Lower leg skin (tissue), 4 donors: ENCODE measurements around the gene PALLD. TPM values are rescaled to one million over a fixed set of nuclear protein-coding genes. Genes with fewer than 3 reads are reported as not detected.

Source experiments
- DNase-seq, 2 donors: peaks; one replicate each; pipeline ENCODE4 v3.0.0-alpha.2; 2019; ENCODE audit warnings: low spot score in 2 of 2
- H3K4me3 ChIP-seq: fragments of 200-600 bp; sonication (generic); 2 replicates; pipeline ENCODE4 v1.5.1; 2017; ENCODE audit warnings: mild to moderate bottlenecking, low read depth; ENCODE audit not compliant: poor library complexity, severe bottlenecking
- CTCF ChIP-seq, 3 donors: fragments of 450-650 bp; IDR thresholded peaks; one replicate each; pipeline ENCODE4 v1.5.1; 2016; ENCODE audit warnings: antibody characterized with exemption in 3 of 3, mild to moderate bottlenecking in 3 of 3, moderate library complexity in 2 of 3
- POLR2A ChIP-seq, 2 donors: fragments of 450-650 bp; IDR thresholded peaks; one replicate each; pipeline ENCODE4 v1.6.1; 2016 to 2017; ENCODE audit warnings: antibody characterized with exemption in 2 of 2, mild to moderate bottlenecking in 1 of 2, moderate library complexity in 1 of 2
- WGBS, 2 donors: methylation state at CpG; one replicate each; pipeline ENCODE4 v1.1.5; 2018; 5-methylcytosine and 5-hydroxymethylcytosine counted together
- intact Hi-C: fragments of 100-400 bp; cut with DNase I; formaldehyde crosslinking; loops from one replicate; pipeline ENCODE4 v1.15.0; 2023; ENCODE audit warnings: low total_unique reads
- total RNA-seq, 4 donors: library from RNA; depleted of rRNA; stranded (reverse); fragments of >200 nt; gene quantifications; one replicate each; pipeline ENCODE4 v1.1.0, GENCODE V29; 2016

Gene PALLD
- total RNA-seq, 4 donors from 2014 or later = 46.1 to 103 (median 77.6) TPM

GRCh38 chr4:168651864-168652263 lies 155.0 kb downstream of the PALLD start:
- no peak for DNase-seq
- intact Hi-C loops = no loop called here
- 95 to 96% methylated on average over 4 of the region's 4 CpGs for WGBS, 2 donors
- TF ChIP-seq POLR2A (IDR thresholded peaks at IDR 0.05) (no peak), CTCF (IDR thresholded peaks at IDR 0.05) (no peak)
- H3K4me3 ChIP-seq = no peak overlapping the region

GRCh38 chr4:168652755-168653154 lies 155.9 kb downstream of the PALLD start:
- H3K4me3 ChIP-seq = no peak overlapping the region
- 96 to 97% methylated on average over 2 of the region's 2 CpGs for WGBS, 2 donors
- TF ChIP-seq CTCF (IDR thresholded peaks at IDR 0.05) (no peak), POLR2A (IDR thresholded peaks at IDR 0.05) (no peak)
- intact Hi-C loops = no loop called here
- DNase-seq = no peak

- DNase-seq = no peak
- no peak overlapping the region for H3K4me3 ChIP-seq
- 36 to 47% methylated on average over 4 of the region's 4 CpGs for WGBS, 2 donors
These were observed 157.4 kb downstream of the PALLD start for GRCh38 chr4:168654104-168654847.

GRCh38 chr4:168654848-168655174 lies 158.0 kb downstream of the PALLD start:
- peak overlapping the region; percentile 6 for H3K4me3 ChIP-seq
- DNase-seq = no peak
- intact Hi-C loops = no loop called here
- TF ChIP-seq CTCF (IDR thresholded peaks at IDR 0.05) (no peak), POLR2A (IDR thresholded peaks at IDR 0.05) (no peak)

More at GRCh38 chr4:168654104-168654847, 157.4 kb downstream of the PALLD start:
- no peak for TF ChIP-seq CTCF (IDR thresholded peaks at IDR 0.05)
- intact Hi-C loops = no loop called here

- peak overlapping the region; percentile 6 for H3K4me3 ChIP-seq
- no peak for TF ChIP-seq POLR2A (IDR thresholded peaks at IDR 0.05)
- TF ChIP-seq CTCF (IDR thresholded peaks at IDR 0.05) = no peak
- 28 to 33% methylated on average over 3 of the region's 3 CpGs for WGBS, 2 donors
- DNase-seq = no peak
- intact Hi-C loops = no loop called here
These were observed 158.3 kb downstream of the PALLD start for GRCh38 chr4:168655182-168655581.
